Esophagus squamous epithelium (tissue), 5 donors: Measurements from ENCODE around the gene FCRL1. TPM values are rescaled to one million over a fixed set of nuclear protein-coding genes. Genes with fewer than 3 reads are reported as not detected.

Experiments used
- DNase-seq: peaks from one replicate; lab custom pipeline; 2025; lab: John Stamatoyannopoulos, UW
- H3K27ac ChIP-seq, 4 donors: fragments of 200-600 bp; sonication (generic); one replicate each; pipeline ENCODE4 v1.5.1; 2016 to 2019; ENCODE audit warnings: mild to moderate bottlenecking in 1 of 4
- H3K27me3 ChIP-seq, 4 donors: fragments of 200-600 bp; sonication (generic); 1 replicate in 3 of 4; 2 replicates in 1 of 4; pipeline versions ENCODE4 v1.5.1 to v1.6.0; 2017 to 2021; ENCODE audit warnings: antibody characterized with exemption in 1 of 4
- H3K36me3 ChIP-seq, 3 donors: fragments of 200-600 bp; sonication (generic); one replicate each; pipeline ENCODE4 v1.5.1; 2016 to 2019
- H3K4me1 ChIP-seq, 3 donors: fragments of 200-600 bp; sonication (generic); one replicate each; pipeline ENCODE4 v1.5.1; 2017 to 2019
- H3K4me3 ChIP-seq, 4 donors: fragments of 200-600 bp; sonication (generic); 1 replicate in 3 of 4; 2 replicates in 1 of 4; pipeline ENCODE4 v1.5.1; 2016 to 2019; ENCODE audit warnings: mild to moderate bottlenecking in 2 of 4, moderate library complexity in 1 of 4
- H3K9me3 ChIP-seq, 3 donors: fragments of 200-600 bp; sonication (generic); one replicate each; pipeline ENCODE4 v1.5.1; 2016 to 2019
- CTCF ChIP-seq, 6 experiments: fragments of 450-650 bp in 4 of 6; fragments of 200-600 bp in 2 of 6; sonication (generic) in 2 of 6; IDR thresholded peaks; one replicate each; pipeline ENCODE4 v1.5.1; 2016 to 2019; ENCODE audit warnings: antibody characterized with exemption in 6 of 6, mild to moderate bottlenecking in 4 of 6, moderate library complexity in 4 of 6
- POLR2A ChIP-seq, 4 donors: fragments of 450-650 bp; IDR thresholded peaks; one replicate each; pipeline ENCODE4 v1.6.1; 2017; ENCODE audit warnings: antibody characterized with exemption in 4 of 4, mild to moderate bottlenecking in 4 of 4, moderate library complexity in 3 of 4
- WGBS, 2 donors: methylation state at CpG; one replicate each; pipeline ENCODE4 v1.1.5; 2018; 5-methylcytosine and 5-hydroxymethylcytosine counted together
- intact Hi-C: fragments of 100-400 bp; cut with DNase I; formaldehyde crosslinking; loops from one replicate; pipeline ENCODE4 v1.15.0; 2022
- total RNA-seq, 4 donors: library from RNA; depleted of rRNA; stranded (reverse); fragments of >200 nt; gene quantifications; one replicate each; pipeline ENCODE4 v1.1.0, GENCODE V29; 2016
- donor health status: DM: yes; HTN: yes; CAD: no.

FCRL1 gene
- total RNA-seq, 4 donors from 2014 or later: not detected

DNA sequence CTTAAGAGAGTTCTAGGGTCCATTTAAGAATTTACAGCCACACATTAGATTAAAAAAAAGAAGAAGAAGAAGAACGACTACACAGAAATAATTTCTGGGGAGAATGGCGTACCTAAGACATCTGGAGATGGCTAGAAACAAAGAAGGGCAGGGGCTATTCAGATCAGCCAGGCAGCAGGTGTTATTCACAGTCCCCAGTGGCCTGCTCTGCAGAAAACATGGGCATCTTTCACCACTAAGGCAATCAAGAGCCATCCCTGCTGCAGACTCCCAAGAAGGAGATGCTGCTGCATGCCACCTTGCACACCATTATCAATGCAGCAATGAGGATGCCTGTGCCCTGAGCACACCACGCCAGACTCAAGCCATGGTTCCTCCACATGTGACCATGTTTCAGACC, 35.1 kb downstream of the FCRL1 start:
- 61 to 74% methylated on average over 3 of the region's 3 CpGs for WGBS, 2 donors
- no peak for TF ChIP-seq POLR2A (IDR thresholded peaks at IDR 0.05)
- TF ChIP-seq CTCF (IDR thresholded peaks at IDR 0.05): no peak
- no peak for DNase-seq
- Histone ChIP-seq H3K27ac (no peak overlapping the region), H3K9me3 (no peaks in the 10 kb centered on the region), H3K4me3 (no peak overlapping the region), H3K27me3 (no peaks in the 10 kb centered on the region), H3K36me3 (no peaks in the 10 kb centered on the region), H3K4me1 (no peaks in the 10 kb centered on the region)
- intact Hi-C loops: no loop called here

- Histone ChIP-seq H3K27me3 (no peaks in the 10 kb centered on the region), H3K4me1 (no peaks in the 10 kb centered on the region), H3K36me3 (no peaks in the 10 kb centered on the region), H3K27ac (no peak overlapping the region), H3K4me3 (no peak overlapping the region), H3K9me3 (no peaks in the 10 kb centered on the region)
- no peak for DNase-seq
- 71 to 77% methylated on average over 1 of the region's 1 CpG for WGBS, 2 donors
- intact Hi-C loops: no loop called here
- no peak for TF ChIP-seq POLR2A (IDR thresholded peaks at IDR 0.05)
- no peak for TF ChIP-seq CTCF (IDR thresholded peaks at IDR 0.05)
Observed at GRCh38 chr1:157782931-157783330, 37.0 kb downstream of the FCRL1 start.

- Histone ChIP-seq H3K9me3 (no peaks in the 10 kb centered on the region), H3K36me3 (no peaks in the 10 kb centered on the region), H3K27ac (no peak overlapping the region), H3K4me3 (no peak overlapping the region), H3K4me1 (no peaks in the 10 kb centered on the region), H3K27me3 (no peaks in the 10 kb centered on the region)
- no peak for TF ChIP-seq POLR2A (IDR thresholded peaks at IDR 0.05)
- TF ChIP-seq CTCF (IDR thresholded peaks at IDR 0.05): no peak
- intact Hi-C loops: no loop called here
- 24 to 42% methylated on average over 2 of the region's 2 CpGs for WGBS, 2 donors
- DNase-seq: no peak
Observed at GRCh38 chr1:157781048-157781447, 38.9 kb downstream of the FCRL1 start.

DNA sequence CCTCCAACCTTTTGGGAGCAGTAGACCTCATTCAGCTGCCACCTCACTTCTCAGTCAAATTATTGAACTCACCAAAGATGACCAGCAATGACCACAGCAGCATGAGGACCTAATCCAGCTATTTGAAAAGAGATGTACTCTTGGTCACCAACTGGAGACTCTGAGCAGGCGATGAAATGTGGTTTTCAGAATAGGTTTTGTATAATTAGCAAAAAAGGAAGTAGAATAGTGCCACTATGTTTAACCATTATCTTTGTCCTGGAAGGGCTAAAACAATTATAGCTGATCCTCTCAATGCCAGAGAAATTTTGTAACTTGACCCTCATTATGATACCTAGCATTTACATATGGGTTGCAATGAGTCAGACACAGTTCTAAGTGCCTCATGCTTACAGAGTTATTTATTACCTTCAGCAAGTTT, 42.9 kb downstream of the FCRL1 start, which contains the start of gene FCRL2:
FCRL2 (minus strand) TSS at position 162 of the 421 bp plus-strand sequence; CDS start at position 103, 59 bp downstream.
- intact Hi-C loops: no loop called here
- 57 to 62% methylated on average over 1 of the region's 1 CpG for WGBS, 2 donors
- Histone ChIP-seq H3K9me3 (no peaks in the 10 kb centered on the region), H3K27me3 (no peaks in the 10 kb centered on the region), H3K4me3 (no peak within 1 kb of the TSS), H3K36me3 (no peaks in the 10 kb centered on the region), H3K27ac (no peak within 1 kb of the TSS), H3K4me1 (no peaks in the 10 kb centered on the region)
- DNase-seq: no peak
- TF ChIP-seq POLR2A (IDR thresholded peaks at IDR 0.05): no peak
- no peak for TF ChIP-seq CTCF (IDR thresholded peaks at IDR 0.05)

- Histone ChIP-seq H3K4me1 (no peaks in the 10 kb centered on the region), H3K9me3 (no peaks in the 10 kb centered on the region), H3K4me3 (no peak overlapping the region), H3K36me3 (no peaks in the 10 kb centered on the region), H3K27me3 (no peaks in the 10 kb centered on the region), H3K27ac (no peak overlapping the region)
- WGBS, 2 donors: 61 to 64% methylated on average over 4 of the region's 4 CpGs
- no peak for DNase-seq
- TF ChIP-seq POLR2A (IDR thresholded peaks at IDR 0.05): no peak
- TF ChIP-seq CTCF (IDR thresholded peaks at IDR 0.05): no peak
- intact Hi-C loops: no loop called here
Observed at GRCh38 chr1:157775101-157775870, 44.6 kb downstream of the FCRL1 start.
